GM19193 (cell line): ENCODE measurements around the gene EEF1AKMT1.

Experiments used
- POLR2A ChIP-seq: IDR thresholded peaks from 4 replicates; pipeline ENCODE4 v1.6.1; 2011; ENCODE audit not compliant: insufficient read depth, insufficient read length; ENCODE audit errors: extremely low read depth

Gene EEF1AKMT1

DNA sequence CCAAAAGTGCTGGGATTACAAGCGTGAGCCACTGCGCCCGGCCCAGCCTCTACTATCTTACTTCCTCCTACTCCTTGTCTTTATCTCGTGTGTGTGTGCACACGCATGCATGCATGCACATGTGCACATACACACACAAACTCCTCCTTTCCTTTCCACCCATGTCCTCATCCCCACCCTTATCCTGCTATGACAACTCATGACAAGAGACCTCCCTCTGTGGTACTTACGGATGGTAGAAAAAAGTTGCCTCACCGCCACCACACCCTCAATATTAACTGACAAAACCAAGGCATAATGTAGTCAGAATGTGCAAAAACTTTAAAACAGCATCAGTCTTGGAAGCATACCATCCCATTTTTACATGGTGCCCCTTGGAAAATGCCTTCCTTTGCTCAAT lies 15.9 kb upstream of the EEF1AKMT1 start:
- no peak for TF ChIP-seq POLR2A

DNA sequence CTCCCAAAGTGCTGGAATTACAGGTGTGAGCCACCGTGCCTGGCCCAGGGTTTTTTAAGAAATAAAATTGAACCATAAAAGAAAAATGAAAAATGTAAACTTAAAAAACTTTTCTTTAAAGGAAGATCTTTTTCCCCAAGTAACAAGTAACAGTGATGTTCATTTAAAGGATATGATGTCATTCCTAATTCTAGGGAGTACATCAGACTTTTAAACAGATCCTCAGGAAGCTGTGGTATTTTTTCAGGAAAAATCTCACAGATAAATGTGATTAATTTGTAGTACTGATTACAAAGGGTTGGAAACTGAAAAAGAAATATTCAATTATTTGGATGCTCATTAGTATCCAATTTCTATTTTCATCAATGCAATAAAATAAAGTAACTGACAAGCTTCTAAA lies 14.6 kb upstream of the EEF1AKMT1 start:
- no peak for TF ChIP-seq POLR2A

DNA sequence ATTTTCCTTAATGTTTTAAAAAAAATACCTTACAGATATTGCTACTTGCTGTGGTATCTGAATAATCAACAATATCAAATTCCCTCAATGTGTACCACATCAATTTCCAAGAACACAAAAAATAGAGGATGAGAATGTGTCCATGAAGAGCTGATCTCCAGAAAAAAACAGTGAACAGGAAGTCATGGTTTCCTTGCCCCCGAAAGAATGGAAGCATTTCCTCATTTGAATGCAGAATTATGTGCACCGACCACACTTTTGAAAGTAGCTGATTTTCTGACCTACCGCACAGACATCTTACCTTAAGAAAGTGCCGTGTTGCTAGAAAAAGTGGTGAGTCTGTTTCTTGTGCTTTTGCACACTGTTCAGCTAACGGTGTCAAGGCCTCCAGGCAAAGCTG lies 13.4 kb upstream of the EEF1AKMT1 start:
- TF ChIP-seq POLR2A = no peak

DNA sequence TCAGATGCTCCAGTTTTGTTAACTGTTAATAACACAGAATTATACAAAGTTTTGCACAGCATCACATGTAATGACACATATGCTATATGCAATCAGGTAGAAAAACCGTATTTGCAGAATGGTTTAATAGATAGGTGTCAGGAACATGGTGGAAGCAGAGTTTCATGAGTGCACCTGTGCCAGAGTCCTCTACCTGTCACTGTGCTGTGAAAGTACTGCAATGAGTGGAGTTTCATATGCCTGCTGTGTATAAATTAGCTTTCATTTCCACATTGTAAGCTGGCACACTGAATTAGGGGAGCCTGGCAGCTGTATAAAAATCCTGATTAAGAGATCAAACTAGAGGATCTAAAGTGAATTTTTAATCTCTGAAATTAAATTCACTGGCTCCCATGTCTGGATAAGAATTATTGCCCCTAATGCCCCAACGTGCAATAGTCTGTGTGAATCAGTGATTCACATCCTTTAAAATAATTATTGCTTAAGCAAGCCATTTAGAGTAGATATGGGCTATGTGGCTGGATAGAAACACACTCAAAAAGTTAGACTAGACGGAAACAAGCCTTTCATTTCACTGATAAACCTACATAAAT lies 8.5 kb upstream of the EEF1AKMT1 start:
- TF ChIP-seq POLR2A = no peak

DNA sequence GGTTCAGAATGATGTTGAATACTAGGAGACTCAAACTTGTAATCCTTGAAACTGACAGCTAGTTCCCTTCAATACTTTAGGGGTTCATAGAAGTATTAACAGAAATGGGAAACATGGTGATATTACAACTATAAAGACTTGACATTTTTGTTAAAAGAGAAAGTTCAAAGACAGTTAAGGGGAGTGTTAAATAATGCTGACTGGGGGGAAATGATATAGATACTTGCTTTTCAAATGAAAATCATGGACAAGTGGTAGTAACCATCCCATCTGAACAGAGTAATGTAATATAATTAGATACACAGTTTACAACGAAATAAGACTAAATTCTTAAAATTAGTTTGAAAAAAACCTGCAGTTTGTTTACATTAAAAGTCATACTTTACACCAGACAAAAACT lies 6.6 kb upstream of the EEF1AKMT1 start:
- TF ChIP-seq POLR2A = no peak

DNA sequence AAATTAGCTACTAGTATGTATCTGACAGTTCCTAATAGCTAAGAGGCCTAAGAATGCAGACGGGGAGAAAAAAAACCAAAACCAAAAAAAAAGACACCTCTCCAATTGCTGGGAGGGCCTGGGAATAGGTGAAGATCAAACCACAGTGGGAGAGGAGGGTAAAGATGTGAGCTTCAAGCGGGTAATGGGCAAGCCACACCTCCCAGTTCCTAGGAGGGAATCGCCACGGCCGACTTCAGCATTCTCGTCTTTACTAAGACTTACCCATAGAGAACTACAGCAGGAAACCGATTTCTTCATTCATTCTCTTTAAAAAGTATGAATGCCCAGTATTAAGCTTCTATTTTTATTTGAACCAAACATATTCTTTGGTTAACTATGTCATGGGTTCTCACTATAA lies 5.6 kb upstream of the EEF1AKMT1 start:
- TF ChIP-seq POLR2A = no peak

DNA sequence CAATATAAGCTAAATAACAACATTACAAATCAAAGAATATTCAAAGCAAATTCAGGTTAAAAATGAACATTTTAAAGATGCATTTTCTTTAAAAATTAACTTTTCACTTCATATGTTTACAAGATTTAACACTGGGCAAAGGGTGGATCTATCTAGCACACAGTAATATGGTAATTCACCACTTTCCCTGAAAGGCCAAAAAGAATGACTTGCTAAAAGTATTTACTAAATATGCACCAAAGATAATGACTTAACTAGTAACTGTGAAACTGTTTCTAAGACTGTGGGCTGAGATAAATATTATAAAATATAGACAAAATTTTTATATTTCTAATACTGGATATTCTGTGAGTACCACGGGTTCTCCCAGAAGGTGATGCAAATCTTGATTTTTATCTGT lies 4.5 kb upstream of the EEF1AKMT1 start:
- no peak for TF ChIP-seq POLR2A

DNA sequence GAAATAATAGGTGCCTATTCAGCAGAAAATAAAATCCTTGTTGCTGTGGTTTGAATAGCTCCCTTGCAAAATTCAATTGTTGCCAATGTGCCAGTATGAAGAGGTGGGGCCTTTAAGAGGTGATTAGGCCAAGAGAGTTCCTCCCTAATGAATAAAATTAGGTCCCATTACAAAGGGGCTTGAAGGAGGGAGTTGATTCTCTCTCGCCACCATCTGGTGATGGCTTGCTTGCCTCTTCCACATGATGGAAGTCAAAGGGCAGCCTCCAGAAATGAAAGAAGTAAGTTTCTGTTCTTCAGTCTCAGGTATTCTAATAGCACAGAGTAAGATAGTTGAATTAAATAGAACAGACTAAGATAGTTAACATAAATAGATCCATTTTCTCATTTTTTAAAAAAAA lies 3.0 kb upstream of the EEF1AKMT1 start:
- TF ChIP-seq POLR2A = no peak

DNA sequence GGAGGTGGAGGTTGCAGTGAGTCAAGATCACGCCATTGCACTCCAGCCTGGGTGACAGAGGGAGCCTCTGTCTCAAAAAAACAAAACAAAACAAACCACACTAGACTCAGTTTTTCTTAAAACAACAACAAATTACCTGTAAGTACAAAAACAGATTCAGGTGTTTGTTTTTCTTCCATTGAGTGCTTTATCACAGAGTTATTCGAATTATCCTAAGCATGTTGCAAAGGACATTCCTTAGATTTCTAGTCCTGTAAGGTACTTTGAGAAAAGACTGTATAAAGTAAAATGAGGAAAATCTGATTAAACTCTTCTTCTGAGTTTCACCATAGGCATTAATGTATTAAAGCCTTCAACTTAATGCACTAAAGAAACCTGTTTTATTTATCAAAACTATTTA lies 2.2 kb upstream of the EEF1AKMT1 start:
- TF ChIP-seq POLR2A = no peak

DNA sequence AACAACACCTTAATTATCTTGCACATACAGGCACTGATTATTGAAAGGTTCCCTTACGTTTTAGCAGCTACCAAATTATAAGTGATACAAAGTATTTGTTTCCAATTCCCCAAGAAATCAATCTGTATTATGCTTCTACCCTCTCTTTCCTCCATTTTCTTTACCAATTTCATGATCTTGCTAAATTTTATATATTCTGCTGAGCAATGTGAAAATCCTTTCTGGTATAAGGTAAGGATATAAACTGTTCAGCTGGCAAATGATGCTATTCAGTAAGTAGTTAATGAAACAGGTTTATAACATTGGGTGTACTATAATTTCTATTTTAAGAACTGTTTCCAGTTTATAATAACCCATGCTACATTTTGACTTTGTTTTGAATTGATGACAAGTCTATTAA lies 985 bp upstream of the EEF1AKMT1 start:
- no peak for TF ChIP-seq POLR2A

DNA sequence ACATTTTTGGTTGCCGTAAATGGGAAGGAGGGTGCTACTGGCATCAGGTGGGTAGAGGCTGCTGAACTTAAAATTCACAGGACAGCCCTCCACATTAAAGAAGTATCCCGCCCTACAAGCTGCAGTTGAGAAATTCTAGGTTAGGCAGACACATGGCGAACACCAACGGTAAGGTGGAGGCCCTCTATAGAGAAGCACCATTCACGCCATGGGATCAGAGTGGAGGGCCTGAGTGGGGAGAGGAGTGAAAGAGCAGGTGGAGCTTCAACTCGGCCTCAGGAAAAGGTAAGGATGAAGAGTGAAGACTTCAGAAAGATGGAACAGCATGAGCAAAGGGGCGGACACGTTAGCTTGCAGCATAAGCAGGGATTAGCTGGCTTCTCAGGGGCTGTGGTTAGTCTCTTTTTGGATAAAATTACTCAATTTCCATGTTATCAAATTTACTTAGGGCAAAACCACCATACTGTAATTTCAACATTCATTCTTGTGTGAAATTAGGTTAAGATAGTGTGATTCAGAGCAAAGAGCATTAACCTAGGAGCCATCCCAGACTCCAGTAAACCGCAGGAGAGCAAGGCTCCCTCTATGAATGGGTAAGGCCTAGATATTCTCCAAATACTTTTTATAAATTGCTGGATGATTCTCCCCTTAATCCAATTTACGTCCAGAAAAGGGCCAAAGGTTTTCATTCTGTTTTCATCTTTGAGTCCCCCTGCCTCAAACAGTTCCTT lies 1.2 kb downstream of the EEF1AKMT1 start:
- TF ChIP-seq POLR2A = no peak

DNA sequence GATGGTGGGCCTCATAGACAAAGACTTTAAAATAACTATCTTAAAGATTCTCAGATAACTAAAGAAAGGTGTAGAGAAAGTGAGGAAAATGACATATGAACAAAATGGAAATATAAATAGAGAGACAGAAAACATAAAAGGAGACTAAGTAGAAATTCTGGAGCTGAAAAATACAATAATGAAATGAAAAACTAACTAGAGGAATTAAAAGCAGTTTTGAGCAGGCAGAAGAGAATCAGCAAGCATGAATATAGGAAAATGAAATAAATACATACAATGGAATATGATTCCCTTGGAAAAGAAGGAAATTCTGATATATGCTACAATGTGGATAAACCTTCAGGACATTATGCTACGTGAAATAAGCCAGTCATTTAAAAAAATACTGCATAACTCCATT lies 3.9 kb downstream of the EEF1AKMT1 start:
- TF ChIP-seq POLR2A = no peak

DNA sequence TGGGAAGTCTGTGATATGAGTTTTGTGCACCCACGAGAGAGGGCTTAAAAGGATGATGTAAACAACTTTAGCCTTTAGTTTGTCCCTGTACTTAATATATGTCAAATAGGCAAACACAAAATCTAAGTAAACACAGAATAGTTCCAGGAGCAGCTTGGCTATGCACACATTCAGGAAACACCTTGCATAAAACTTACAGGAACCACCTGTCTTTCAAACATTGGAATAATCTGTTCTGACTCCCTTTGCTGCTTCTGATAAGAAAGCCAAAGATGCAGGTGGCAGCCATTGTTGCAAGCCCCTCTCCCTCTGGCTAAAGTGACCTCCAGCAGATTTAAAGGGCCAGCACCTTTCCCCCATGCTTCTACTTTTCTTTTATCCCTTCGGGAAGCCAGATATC lies 4.7 kb downstream of the EEF1AKMT1 start:
- TF ChIP-seq POLR2A = no peak

DNA sequence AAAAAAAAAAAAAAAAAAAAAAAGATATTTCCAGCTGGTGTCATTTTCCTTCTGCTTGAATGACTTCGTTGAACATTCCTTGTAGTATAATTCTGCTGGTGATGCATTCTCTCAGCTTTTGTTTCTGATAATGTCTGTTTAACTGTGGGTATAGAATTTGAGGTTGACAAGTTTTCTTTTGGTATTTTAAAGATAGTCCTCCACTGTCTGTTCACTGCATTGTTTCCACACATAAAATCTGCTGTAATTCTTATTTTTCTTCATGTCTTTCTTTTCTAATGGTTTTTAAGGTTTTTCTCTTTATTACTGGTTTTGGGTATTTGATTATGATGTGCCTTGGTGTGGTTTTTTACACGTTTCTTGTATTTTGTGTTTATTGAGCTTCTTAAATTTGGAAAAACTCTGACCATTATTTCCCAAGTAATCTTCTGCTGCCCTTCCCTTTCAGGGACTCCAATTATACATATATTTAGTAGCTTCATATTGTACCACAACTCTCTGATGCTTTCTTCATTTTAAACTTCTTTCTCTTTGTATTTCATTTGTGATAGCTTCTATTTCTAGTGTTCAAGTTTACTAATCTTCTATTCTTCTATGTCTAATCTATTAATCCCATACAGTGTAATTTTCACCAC lies 6.3 kb downstream of the EEF1AKMT1 start:
- no peak for TF ChIP-seq POLR2A

DNA sequence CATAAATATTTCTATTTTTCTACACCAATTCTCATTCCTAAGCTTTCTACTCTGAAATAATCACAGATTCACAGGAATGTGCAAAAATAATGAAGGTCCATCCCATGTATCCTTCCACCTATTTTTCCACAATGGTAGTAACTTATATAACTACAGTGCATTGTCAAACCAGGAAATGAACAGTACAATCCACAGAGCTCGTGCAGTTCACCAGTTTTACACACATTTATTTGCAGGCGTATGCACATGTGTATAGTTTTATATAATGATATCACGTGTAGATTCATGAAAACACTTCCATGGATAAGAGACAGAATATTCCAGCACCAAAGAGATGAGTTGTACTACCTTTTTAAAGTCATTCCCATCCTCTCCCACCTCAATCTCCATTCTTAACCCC lies 12.9 kb downstream of the EEF1AKMT1 start:
- no peak for TF ChIP-seq POLR2A

DNA sequence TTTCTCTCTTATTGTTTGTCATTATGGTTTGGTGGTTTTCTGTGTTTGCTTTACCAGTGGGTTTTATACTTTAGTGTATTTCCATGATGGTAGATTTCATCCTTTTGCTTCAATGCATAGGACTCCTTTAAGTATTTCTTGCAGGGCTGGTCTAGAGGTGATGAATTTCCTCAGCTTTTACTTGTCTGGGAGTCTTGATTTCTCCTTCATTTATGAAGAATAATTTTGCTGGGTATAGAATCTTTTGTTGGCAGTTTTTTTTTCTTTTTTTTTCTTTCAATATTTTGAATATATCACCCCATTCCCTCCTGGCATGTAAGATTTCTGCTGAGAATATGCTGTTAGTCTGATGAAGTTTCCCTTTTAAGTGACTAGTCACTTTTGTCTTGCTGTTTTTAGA lies 19.8 kb downstream of the EEF1AKMT1 start:
- no peak for TF ChIP-seq POLR2A

DNA sequence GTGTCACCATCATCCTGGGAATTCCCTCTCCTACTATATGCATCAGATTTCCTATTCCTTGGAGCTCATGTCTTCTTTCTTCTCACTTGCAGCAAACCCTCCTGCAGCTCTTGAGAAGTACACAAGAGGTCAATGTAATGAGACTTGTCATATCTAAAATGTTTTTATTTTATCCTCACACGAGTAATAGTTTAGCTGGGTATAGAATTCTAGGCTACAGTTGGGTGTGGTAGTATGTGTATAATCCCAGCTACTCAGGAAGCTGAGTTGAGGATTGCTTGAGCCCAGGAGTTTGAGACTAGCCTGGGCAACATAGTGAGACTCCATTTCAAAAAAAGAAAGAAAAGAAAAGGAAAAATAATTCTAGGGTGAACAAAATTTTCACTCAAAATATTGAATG lies 24.4 kb downstream of the EEF1AKMT1 start:
- no peak for TF ChIP-seq POLR2A

DNA sequence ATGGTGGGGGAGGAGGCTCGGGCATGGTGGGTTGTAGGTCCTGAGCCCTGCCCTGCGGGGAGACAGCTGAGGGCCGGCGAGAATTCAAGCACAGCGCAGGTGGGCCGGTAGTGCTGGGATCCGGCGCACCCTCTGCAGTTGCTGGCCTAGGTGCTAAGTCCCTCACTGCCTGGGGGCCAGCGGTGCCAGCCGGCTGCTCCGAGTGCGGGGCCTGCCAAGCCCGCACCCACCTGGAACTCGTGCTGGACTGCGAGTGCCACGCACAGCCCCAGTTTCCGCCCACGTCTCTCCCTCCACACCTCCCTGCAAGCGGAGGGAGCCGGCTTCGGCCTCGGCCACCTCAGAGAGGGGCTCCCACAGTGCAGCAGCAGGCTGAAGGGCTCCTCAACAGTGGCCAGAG lies 33.7 kb downstream of the EEF1AKMT1 start:
- TF ChIP-seq POLR2A = no peak
